NCI-H2081 (cell line): ENCODE measurements around the gene FRY.

Experiments
- DNase-seq, 2 experiments: peaks; one replicate each; lab custom pipeline; 2025; lab: John Stamatoyannopoulos, UW

The FRY gene

DNA sequence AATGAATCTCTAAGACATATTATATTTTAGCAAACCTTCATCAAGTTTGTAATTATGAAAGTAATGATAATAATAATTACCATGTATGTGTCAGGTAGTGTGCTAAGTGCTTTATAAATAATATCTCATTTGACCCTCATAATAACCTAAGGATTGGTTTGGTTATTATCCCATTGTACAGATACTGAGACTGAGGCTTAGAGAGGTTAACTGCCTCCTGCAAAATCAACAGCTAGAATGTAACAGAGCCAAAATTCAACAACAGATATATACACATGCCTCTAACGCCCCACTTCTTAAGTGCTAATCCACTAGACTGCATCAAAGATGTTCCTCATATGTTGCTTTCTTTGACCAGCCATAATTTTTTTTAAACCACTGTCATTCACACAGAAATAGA is 142.8 kb downstream of the FRY start:
- DNase-seq: no peak

DNA sequence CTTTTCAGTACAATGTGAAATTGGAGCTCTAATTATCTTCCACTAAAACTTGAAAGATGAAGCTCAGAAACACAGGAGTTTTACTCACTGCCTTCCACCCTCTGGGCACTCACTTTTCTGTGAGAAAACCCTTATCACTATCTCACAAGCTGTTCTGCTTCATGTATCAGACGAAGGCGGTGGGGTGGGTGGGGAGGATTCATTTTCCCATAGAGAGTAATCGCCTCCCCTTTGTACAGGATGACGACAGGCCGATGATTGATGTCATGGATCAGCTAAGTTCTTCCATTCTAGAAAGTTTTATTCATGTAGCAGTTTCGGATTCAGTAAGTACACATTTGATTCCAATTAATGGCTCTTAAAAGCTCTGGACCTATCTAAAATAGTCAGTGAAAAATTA is 143.7 kb downstream of the FRY start:
- DNase-seq: no peak

DNA sequence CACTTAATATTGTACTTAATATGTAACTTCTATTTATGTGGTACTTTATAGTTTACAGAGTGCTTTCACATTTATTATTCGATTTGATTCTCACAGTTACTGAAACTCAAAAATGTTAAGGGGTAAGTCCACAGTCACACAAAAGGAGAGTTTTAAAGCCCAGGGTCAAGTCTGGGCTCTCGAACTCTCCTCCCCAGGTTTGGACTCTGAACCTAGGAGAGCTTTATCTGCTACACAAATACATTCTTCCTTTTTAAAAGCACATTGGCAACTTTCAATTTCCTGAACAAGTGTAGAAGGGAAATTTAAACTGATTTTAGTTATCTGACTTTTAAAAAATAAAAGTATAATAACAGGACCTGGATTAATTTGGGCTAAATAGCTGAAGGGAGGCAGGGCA is 144.4 kb downstream of the FRY start:
- no peak for DNase-seq

DNA sequence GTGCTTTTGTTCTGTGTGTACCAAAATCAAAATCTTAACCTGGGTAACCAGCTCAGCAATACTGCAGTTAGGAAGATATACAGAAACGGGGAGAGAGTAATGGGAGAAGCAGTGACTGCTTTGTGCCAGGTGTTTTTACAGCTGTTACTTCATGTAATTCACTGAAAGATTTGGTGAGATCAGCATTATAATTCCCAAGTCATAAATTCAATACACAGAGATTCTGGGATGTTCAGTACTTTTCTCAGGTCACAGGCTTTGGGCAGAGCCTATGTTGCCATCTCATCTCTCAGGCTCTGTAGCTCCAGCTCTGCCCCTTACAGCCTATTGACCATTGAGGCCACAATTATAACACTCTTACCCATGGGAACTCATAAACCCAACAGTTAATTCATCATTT is 145.1 kb downstream of the FRY start:
- no peak for DNase-seq

DNA sequence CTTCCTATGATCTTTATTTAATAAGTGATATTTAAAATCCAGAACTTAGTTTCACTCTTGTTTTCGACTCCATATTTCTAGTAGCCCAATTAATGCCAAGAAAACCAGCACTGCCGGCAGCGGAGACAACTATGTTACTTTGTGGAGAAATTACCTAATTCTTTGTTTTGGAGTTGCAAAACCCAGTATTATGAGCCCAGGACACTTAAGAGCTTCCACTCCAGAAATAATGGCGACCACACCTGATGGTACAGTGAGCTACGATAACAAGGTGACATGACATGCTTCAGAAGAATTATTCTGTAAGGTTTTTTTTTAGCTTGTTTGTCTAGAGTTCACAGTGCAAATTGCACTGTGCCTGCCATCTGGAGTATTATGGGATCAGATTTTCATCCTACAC is 147.2 kb downstream of the FRY start:
- no peak for DNase-seq

DNA sequence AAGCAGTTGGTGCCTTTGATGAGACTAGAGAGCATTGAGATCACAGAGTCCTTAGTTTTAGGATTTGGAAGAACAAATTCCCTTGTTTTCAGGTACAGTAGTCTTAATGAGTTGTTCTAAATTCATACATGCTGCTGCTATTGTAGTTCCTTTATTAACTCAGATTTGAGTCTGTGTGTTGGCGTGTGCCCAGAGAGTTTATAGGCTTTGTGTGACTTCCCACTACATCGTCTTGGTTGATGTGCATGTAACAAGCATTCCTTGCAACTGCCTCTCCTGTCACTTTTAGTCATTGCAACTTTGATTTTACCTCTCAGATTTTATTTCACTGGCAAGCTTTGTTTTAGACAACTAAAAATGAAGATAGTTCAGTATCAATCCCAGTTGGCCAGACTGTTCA is 148.1 kb downstream of the FRY start:
- no peak for DNase-seq

DNA sequence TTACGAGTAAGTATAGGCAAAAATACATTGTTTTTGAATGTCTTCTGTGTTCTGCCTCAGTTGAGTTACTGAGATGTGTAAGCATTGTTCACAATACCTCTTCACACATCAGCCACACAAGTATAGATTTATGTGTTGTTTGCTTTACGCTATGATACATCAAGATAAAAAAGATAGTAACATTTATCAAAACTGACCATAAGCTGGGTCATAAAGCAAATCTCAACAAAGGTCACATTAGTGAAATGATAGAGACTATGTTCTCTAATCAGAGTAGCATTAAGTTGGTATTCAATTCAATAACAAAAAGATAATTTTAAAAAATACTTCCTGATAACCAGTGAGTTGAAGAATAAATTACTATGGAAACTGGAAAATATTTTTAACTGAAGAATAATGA is 156.1 kb downstream of the FRY start:
- no peak for DNase-seq

DNA sequence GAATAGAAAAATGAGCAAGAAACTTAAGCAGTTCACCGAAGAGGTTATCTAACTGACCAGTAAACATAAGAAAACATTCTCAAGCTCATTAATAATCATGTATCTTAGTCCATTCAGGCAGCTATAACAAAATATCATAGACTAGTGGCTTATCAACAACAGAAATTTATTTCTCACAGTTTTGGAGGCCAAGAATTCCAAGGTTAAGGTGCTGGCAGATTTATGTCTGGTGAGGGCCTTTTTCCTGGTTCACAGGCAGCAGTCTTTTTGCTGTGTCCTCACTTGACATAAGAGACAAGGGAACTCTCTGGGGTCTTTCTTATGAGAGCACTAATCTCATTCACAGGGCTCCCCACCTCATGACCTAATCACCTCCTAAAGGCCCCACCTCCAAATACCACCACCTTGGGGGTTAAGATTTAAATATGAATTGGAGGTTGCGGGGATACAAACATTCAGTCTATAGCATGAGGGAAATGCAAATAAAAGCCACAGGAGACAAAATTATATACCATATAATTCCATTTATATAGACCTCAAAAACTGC is 160.0 kb downstream of the FRY start:
- no peak for DNase-seq

DNA sequence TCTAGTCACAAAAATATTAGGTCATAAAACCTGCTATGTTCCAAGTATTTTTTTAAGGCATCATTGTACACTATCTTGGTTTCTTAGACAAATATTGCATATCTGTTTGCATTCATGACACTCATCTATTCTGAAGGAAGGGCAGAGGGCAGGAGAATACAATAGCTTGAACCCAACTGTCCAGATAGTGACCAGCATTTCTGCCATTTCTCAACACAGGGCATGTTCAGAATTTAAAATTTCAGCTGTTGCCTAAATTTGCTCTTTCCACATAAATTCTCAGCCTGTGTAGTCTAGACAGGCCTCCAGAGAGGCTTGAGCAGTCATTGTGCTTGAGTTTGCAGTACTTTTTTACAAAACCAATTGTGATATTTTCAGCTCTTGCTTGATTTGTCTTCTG is 164.1 kb downstream of the FRY start:
- no peak for DNase-seq

DNA sequence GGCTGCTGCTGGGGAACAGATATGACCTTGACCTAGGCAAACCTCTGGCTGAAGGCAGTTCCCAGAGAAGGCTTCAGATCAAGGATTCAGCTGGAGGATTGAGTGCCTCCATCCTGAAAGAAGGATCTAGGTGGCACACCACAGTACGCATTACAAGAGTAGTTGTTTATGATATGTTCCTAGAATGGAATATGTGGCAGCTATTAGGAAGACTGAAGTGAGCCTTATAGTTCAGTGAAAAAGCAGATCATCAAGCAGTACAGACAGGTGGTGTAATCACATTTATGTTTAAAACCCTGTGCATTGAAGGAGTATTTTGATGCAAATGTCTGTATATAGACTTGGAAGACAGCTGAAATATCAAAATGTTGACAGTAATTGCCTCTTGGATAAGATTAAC is 167.6 kb downstream of the FRY start:
- DNase-seq: no peak

DNA sequence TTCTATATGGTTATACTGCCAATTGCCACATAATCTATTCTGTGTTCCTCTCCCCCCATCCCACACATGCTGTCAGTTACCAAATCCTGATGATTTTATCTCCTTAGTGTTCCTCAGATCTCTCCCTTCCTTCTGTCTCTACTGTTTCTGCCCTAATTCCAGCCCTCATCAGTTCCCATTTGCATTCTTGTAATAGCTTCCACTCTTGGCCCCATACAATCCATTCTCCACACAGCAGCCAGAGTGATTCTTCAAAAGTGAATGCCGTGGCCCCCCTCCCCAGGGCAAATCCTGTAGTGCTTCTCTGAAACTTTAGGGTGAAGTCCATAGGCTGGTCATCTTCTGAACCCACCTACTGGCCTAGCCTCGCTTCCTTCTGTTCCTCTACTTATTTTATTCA is 169.2 kb downstream of the FRY start:
- DNase-seq: no peak

DNA sequence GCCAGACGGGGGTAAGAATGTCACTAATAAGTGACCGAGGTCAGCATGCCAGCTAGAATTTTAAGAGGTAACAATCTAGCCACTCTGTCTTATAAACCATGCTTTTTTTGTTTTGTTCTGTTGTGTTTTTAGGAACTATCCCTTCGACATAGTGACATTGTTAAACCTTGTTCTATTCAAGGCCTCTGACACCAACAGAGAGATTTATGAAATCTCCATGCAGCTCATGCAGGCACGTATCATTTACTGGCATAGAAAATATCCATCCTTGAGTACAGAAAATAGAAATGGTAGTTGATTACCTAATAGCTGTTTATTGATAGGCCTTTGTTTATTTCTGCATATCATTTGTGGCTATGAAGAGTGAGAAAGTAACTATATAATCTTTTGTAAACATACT is 170.2 kb downstream of the FRY start:
- no peak for DNase-seq

DNA sequence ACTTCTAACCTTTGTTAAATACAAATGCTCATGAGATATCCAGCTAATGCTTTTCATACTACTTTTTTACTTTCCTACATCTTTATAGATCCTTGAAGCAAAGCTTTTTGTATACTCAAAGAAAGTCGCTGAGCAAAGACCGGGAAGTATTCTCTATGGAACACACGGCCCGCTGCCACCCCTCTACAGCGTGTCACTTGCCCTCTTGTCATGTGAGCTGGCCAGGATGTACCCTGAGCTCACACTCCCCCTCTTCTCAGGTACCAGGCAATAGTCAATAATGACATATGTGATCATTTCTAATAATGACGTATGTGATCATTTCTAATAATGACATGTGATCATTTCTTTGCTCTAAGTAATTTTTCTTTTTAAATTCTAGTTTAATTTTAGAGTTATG is 170.7 kb downstream of the FRY start:
- no peak for DNase-seq

DNA sequence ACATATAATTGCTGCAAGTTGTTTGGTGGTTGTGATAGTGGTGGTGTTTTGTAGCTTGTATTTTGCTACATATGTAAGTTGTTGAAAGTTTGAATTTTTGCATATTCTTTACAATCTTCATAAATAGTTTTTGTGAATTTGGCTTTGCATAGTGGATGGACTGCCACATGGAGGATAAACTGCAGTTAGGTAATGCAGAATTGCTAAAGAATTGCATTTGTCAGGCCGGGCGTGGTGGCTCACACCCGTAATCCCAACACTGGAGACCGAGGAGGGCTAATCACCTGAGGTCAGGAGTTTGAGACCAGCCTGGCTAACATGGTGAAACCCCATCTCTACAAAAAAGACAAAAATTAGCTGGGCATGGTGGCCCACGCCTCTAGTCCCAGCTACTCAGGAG is 171.6 kb downstream of the FRY start:
- DNase-seq: no peak

DNA sequence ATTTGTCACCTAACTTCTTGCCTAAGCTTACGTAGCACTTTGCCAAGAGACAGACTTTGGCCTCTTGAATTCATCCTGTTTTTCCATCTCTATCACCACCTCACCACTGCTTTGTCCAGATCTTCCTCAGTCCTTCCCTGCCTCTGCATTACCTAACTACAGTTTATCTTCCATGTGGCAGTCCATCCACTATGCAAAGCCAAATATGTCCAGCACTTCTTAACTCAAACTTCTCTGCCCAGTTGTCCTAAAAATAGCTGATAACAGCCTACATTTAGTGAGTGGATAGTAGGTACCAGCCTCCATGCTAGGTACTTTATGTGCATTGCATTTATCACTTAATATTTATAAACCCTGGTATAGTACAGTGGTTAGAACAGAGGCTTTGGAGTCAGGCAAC is 172.2 kb downstream of the FRY start:
- no peak for DNase-seq

DNA sequence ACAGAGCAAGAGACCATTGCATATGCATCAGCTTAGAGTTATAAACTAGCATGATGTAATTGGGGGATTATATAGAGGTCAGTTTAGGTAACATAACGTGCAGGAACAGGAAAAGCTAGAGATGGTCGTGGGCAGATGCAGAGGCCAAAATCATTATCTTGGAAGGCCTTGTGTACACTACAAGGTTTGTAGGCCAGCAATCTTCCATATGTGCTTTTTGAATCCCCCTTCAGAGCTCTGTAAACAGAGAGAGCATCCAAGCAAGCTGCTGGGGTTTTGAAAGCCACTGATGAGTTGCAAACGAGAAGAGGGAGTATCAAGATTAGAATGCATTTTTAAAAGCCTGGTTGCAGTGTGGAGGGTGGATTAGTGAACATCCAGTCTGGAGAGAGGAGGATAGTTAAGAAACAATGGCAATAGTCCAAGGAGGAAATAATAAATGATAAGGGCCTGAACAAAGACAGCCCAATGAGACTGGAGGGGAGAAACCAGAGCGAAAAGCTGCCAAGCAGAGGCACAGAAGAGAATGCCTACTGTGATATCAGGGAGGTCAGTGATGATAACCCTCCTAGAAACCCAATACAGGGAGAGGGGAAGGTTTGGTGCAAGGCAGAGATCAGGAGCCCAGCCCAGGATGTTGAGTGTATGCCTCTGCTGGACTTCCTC is 174.0 kb downstream of the FRY start:
- DNase-seq: peak in 1 of 2 experiments; percentile 26

DNA sequence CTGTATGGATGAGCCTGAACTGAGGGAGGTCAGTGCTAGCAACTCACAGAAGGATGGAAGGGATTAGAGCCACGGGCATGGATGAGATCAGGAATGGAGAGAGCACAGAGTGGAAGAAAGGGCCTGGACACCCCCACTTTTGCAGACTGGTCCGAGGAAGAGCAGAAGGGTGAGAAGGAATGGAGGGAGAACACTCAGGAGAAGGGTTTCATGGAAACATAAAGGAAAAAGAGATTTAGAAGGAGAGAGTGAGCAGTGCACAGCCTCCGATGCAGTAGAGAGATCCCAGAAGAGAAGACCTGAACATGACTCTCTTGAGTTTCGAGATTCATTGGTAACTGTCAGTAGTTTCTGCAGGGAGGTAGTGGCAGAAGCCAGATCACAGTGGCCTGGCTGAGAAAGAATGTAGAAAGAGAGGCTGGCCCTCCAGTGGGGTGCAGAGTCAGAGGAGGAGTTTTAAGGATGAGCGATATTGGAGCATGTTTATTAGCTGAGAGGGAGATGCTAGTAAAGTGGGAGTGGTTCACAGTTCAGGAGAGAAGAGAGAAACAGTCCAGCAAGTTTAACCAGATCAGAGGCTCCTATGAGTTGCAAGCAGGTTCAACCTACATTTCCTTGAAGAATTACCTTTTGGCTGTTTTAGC is 174.6 kb downstream of the FRY start:
- no peak for DNase-seq

DNA sequence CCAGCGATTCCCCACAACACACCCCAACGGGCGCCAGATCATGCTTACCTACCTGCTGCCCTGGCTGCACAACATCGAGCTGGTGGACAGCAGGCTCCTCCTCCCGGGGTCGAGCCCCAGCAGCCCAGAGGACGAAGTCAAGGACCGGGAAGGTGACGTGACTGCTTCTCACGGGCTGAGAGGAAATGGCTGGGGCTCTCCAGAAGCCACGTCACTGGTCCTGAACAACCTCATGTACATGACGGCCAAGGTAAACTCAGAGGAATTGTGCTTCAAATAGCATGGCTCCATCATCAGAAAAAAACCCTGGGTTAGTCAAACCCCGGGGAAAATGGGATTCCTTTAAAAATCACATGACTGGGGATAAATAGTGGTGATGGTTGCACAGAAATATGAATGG is 177.3 kb downstream of the FRY start:
- DNase-seq: no peak

DNA sequence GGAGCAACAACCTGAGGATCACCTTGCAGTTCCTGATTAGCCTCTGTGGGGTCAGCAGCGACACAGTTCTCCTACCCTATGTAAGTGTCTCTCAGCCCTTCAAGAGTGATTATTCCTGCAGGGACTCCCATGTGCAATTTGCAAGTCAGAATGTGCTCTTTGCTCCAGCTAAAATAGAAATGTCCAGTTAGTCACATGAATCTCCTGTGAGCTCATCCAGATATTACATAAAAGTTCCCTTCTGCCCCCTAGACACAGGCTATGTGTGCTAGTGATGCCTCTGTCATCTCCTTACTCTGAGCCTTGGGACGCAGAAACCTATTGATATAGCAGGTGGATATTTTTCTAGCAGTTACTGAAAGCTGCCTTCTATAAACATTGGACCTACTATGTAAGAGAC is 178.1 kb downstream of the FRY start:
- DNase-seq: no peak

DNA sequence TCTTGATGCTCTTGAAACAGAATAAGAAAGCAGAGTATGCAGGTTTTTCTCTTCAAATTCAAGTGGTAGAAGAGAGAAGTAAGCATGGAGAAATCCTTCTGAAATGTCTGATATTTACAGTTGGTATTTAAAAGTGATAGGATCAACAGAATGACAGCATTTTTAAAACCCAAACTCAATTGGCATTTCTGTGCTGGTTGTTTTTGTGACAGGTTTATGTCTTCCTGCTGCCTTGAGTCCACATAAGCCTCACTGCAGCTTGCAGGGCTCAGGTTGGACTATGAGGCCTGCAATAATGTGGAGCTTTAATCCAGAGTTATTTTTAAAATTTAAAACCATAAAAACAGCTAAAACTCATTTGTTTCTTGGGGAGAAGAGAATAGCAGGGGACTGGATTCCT is 178.5 kb downstream of the FRY start:
- DNase-seq: no peak

DNA sequence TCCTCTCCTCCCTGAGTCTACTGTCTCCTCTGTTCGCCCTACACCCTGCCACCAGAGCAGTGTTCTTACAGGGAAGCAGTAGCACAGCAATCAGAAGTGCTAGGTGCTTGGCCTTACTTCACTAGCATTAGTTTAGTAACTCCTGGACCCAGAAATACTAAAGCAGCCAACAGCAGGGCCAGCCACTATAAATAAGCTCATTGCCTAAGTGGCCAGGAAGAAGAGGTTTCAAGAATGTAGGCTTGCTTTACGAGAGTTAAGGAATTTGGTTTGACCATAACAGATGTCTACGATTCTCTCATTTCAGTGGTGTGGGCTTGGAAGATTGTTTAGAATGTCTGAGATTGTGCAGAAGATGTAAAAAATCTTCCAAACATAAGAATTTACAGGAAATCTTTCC is 180.2 kb downstream of the FRY start:
- no peak for DNase-seq

DNA sequence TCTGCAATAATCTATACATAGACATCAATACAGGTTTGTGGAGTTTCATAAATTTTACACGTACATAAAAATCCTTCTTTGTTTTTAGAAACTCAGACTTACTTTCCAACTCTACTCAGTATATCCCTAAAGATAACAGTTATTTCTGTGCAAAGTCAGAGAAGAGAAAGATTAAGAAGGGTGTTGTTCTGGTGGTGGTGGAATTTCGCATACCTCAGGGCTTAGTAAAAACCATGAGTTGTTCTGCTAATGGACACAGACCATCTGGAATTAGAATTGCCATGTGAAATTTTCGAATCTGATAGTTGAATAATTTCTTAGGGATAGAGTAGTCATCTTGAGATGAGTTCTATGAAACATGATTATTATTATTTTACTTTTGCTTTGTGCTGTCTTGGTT is 180.8 kb downstream of the FRY start:
- DNase-seq: no peak

DNA sequence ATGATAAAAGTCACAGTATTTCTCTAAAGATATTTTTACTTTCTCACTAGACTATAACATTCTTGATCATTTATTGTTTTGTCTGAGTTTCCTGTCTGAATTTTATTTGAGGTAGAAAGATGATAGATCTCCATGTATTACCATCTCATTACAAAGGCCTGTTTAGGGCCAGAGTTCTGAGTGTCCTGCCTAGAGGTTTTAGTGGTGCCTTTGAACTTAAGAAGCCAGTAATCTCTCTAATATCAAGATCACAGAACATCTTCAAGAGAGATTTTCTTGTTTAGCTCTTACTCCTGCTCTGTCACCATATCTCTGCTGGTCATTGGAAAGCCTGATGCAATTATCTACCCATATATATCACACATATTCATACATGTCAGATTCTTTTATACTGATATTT is 182.1 kb downstream of the FRY start:
- DNase-seq: no peak

DNA sequence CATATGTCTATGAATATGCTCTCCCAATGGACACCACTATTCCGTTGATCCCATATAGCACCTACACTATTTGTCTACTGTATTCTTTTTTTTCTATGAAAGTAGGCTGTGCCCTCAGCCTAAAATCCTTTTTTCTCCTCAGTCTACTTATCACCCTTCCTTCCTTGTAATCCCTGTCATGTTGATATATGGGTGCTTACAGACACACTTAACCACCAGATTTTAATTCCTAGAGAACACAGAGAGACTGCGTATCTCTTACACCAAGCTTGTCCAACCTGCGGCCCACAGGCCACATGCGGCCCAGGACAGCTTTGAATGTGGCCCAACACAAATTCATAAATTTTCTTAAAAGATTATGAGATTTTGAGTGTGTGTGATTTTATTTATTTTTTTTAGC is 182.5 kb downstream of the FRY start:
- no peak for DNase-seq
